Muscle of arm (tissue), 12 donors: ENCODE measurements around the gene BMP7. TPM values are rescaled to one million over a fixed set of nuclear protein-coding genes. Genes with fewer than 3 reads are reported as not detected.
"Not testable (repeated sequence)": the region's sequence is repeated elsewhere in the genome, so short reads cannot be mapped to it uniquely, and the experiment has no call there.

Experiments used
- DNase-seq: peaks from one replicate; pipeline ENCODE4 v3.0.0-alpha.2; 2013
- polyA plus RNA-seq, 12 donors: library from polyadenylated mRNA; unstranded; fragments of 120-200 nt; gene quantifications; one replicate each; pipeline ENCODE4 v1.2.1, GENCODE V29; 2013; ENCODE audit not compliant: insufficient read length in 12 of 12

The BMP7 gene
- polyA plus RNA-seq, 12 donors: 3.3 to 27.2 (median 5.0) TPM; not detected in 1

DNA sequence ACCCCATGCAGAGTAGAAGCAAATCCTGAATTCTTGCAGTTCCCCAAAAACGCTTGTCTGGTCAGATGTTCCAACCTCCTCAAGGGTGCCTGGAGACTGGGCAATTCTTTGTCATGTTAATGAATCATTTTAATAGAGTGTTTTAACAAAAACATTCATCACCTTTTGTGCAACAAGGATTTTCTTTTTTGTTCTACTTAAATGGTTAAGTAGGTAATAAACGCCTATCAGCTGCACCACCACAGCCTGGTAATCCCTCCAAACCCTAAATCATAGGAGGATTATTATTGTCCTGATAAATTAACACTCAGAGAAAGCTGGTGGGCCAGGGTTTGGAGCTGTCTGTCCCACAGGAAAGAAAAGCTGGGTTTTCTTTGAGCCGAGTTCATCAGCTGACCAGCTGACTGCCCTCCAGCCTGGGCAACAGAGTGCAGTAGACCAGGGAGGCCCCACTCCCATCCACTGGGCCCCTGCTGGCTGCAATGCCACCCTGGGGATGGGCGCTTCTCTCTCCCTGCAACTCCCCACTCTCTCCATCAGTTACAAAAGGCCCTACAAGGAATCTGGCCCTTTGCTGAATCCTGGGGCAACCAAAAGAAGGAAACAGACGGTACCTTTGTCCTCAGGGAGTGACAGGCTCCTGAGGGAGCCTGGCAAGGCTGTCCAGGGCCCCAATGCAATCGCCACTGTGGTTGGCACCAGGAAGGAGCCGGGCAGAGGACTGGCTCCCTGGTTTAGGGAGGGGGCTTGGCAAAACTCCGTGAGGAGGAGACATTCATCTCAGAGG is 23.1 kb upstream of the BMP7 start:
- DNase-seq: no peak

- no peak for DNase-seq
These were observed 22.3 kb upstream of the BMP7 start for GRCh38 chr20:57288651-57289277.

DNA sequence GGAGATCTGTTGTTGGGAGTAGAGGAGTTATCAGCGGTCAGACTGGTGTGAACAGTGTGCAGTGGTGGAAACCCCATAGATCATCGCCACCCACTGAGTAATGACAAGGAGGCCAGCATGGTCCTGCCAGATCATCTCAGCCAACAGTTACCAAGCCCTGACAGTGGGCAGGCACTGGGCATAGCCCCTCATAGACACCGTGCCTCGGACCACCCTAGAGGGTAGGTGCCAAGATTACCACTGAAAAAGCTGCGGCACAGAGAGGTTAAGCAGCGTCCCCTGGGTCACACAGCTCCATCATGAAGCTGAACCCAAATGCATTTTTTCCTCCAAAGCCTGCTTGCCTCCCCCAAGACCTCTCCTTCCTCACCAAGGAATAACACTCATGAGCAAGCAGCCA is 21.5 kb upstream of the BMP7 start:
- DNase-seq: no peak

DNA sequence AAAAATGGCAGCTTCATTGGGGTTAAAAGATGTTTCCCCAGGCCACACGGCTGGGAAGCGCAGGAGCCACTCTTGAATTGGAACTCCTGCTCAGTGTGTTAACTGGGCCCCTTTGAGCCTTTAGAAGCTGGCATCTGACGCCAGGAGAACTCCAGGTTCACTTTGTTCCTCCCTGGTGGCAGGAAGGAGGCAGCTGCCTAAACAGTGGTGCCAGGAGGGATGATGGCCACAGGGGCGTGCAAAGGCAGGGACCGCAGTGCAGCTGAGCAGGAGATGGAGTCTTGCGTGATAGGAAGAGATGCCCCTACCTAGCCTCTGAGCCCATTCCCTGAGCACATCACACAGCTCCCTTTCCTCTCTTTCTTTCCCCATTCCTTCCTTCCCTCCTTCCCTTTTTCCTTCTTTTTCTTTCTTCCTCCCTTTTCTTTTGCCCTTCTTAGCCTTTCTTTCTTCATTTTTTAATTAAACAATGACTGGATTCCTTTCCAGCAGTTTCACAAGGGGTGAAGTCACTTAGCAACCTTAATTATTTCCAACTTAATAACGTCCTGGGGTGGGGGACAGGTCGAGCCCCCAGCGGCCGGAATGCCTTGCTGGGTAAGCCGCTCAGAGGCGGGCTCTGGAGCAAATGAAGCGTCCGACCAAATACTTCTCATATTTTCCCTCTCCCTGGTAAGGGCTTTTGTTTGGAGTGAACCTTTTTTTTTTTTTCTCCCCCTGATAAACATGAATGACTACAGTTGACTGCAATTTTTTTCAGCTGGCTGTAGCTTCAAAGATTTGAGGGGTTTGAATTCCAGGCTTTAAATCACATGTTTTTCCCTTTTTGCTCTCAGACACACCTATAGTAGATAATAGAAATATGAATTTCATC is 20.8 kb upstream of the BMP7 start:
- no peak for DNase-seq

- no peak for DNase-seq
These were observed 17.4 kb upstream of the BMP7 start for GRCh38 chr20:57283860-57284259.

GRCh38 chr20:57282670-57283361 is 16.4 kb upstream of the BMP7 start:
- no peak for DNase-seq

GRCh38 chr20:57281900-57282299 is 15.5 kb upstream of the BMP7 start:
- no peak for DNase-seq

- no peak for DNase-seq
These were observed 13.8 kb upstream of the BMP7 start for GRCh38 chr20:57280221-57280620.

GRCh38 chr20:57279548-57279947 is 13.1 kb upstream of the BMP7 start:
- not testable (repeated sequence) for DNase-seq

DNA sequence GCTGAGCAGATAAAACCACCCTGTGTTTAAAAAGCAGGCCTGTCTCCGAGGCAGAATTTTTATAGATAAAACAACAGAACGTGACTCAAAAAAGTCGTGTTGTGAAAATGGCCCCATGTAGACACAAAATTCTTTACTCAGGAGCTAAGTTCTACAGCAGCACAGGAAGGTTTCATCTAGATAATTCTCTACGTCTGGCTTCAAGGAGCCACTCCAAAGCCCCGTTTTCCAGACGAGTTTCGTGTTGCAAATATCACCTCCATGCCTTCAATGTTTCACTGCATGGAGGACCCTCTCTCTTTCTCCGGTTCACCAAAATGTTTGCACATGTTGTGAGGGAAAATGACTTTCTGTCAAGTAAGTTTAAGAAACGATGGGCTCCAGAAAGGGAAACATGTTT is 12.0 kb upstream of the BMP7 start:
- no peak for DNase-seq

DNA sequence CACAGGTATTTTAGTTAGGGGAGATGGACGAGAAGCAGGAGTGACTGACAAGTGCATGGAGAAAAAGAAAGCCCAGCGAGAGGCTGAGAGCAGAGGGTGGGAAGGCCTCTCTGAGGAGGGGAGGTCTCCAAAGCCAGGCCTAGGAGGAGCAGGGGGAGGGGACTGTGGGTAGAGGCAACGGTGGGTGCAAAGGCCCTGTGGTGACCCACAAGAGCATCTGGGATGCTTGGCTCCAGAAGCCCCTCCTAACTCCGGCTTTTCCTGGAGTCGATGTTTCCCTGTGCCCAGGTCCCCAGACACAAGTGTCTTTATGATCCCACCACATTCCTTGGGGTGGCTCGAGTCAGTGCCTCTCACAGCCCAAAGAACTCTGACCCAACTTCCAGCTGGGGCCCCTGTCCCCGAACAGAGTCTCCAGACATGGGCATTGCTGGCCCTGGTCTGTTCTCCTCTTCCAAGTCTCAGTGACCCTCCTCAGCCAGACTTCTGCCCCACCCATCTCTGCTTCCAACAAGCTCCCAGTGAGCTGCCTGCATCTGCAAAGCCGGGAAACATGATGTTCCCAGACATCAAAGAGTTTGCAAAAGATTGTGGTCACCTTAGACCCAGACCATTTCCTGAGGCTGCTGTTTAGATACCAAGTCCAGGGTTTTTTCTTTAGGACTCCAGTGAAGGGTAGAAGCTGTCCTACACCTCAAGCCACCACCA is 11.1 kb upstream of the BMP7 start:
- no peak for DNase-seq

DNA sequence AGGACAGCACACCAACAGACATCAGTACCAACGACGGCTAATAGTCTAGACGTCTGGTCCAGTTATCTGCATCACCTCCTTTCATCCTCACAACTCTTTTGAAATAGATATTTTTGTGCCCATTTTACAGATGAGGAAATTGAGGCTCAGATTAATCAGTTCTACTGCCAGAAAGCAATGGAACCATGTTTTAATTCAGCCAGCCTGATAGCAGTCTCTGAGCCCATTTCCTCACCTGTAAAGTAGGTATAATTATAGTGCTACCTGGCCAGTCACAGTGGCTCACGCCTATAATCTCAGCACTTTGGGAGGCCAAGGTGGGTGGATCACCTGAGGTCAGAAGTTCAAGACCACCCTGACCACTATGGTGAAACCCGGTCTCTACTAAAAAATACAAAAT is 9.8 kb upstream of the BMP7 start:
- DNase-seq: no peak

- DNase-seq: no peak
These were observed 9.4 kb upstream of the BMP7 start for GRCh38 chr20:57275813-57276212.

- no peak for DNase-seq
These were observed 8.9 kb upstream of the BMP7 start for GRCh38 chr20:57275334-57275733.

GRCh38 chr20:57274846-57275245 is 8.4 kb upstream of the BMP7 start:
- DNase-seq: no peak

DNA sequence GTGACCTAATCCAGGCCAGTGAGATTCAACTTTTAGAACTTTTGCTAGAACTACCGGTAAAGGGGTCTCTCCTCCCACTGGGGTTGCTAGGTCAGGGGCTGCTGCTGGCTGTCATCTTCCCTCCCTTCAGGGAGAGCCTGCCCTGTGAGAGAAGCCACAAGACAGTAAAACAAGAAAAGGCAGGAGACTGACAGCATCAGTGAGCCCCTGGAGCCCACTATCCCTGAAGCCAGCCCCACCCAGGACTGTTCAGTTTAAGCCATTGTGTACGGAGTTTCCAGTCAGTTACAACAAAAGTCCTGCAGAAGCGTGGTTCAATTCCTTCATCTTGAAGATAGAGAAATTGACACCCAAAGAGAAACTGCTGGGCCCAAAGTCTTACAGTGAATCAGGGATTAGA is 7.9 kb upstream of the BMP7 start:
- DNase-seq: no peak

DNA sequence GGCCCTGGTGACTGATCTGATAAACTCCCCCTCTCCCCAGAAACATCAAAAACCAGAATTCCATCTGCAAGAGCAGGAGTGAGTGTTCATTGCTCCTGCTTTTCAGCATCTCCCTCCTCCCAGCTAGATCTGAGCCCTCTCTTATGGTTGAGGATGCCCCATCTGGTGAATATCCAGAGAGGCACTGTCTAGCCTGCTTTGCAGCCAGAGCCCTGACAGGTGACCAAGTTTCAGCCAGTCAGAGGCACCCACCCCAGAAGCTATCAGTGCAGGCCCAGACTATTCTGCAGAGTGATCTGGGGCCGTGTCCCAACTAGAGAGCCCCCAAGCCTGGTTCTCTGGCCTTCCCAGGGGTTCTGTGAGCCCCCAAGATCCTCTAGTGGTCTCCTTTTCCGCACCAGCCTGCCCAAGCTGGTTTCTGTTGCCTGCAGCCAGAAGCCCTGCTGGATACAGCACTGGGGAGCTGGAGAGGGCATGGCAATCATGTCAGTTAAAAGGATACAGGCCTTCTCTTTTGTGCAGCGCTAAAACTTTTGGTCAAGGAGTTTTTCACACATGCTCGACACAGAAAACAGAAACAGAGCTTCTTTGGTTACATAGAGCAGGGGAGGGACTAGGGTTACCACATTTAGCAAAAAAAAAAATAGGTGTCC is 6.6 kb upstream of the BMP7 start:
- no peak for DNase-seq

GRCh38 chr20:57270204-57270984 is 4.0 kb upstream of the BMP7 start:
- no peak for DNase-seq

- no peak for DNase-seq
These were observed 2.9 kb upstream of the BMP7 start for GRCh38 chr20:57269148-57269984.
